Sigmoid colon (tissue), 7 donors: ENCODE data around the gene CTTNBP2NL. TPM values are rescaled to one million over a fixed set of nuclear protein-coding genes. Genes with fewer than 3 reads are reported as not detected.

Source experiments
- DNase-seq: peaks from one replicate; pipeline ENCODE4 v3.0.0-alpha.2; 2019
- H3K27ac ChIP-seq, 4 donors: fragments of 200-600 bp; sonication (generic); one replicate each; pipeline ENCODE4 v1.5.1; 2016 to 2019; ENCODE audit warnings: mild to moderate bottlenecking in 1 of 4
- H3K27me3 ChIP-seq, 3 donors: fragments of 200-600 bp; sonication (generic); one replicate each; pipeline ENCODE4 v1.5.1; 2019; ENCODE audit warnings: mild to moderate bottlenecking in 1 of 3
- H3K36me3 ChIP-seq, 4 donors: fragments of 200-600 bp; sonication (generic); one replicate each; pipeline ENCODE4 v1.5.1; 2016 to 2019
- H3K4me1 ChIP-seq, 4 donors: fragments of 200-600 bp; sonication (generic); one replicate each; pipeline ENCODE4 v1.5.1; 2017 to 2019
- H3K4me3 ChIP-seq, 4 donors: fragments of 200-600 bp; sonication (generic); one replicate each; pipeline ENCODE4 v1.5.1; 2017 to 2019; ENCODE audit warnings: mild to moderate bottlenecking in 2 of 4, moderate library complexity in 1 of 4
- H3K9me3 ChIP-seq, 4 donors: fragments of 200-600 bp in 3 of 4; sonication (generic) in 3 of 4; one replicate each; pipeline versions ENCODE4 v1.5.1 to v1.6.1; 2013 to 2019
- CTCF ChIP-seq, 4 experiments: fragments of 450-650 bp in 3 of 4; fragments of 200-600 bp in 1 of 4; IDR thresholded peaks; one replicate each; pipeline ENCODE4 v1.5.1; 2016 to 2019; ENCODE audit warnings: antibody characterized with exemption in 4 of 4, mild to moderate bottlenecking in 3 of 4, moderate library complexity in 2 of 4
- EP300 ChIP-seq, 4 donors: sonication (generic); formaldehyde crosslinking; IDR thresholded peaks; one replicate each; pipeline ENCODE4 v1.6.1; 2017; ENCODE audit warnings: antibody characterized with exemption in 4 of 4
- POLR2A ChIP-seq, 2 donors: fragments of 450-650 bp; IDR thresholded peaks; one replicate each; pipeline ENCODE4 v1.6.1; 2016; ENCODE audit warnings: antibody characterized with exemption in 2 of 2, mild to moderate bottlenecking in 2 of 2, moderate library complexity in 2 of 2
- POLR2AphosphoS5 ChIP-seq, 4 donors: sonication (generic); formaldehyde crosslinking; IDR thresholded peaks; one replicate each; pipeline ENCODE4 v1.6.1; 2017; ENCODE audit warnings: antibody characterized with exemption in 4 of 4
- WGBS, 2 donors: extraction: QIAGEN DNeasy Blood & Tissue Kit; methylation state at CpG; one replicate each; pipeline ENCODE4 v1.1.7; 2013; 5-methylcytosine and 5-hydroxymethylcytosine counted together
- intact Hi-C: fragments of 100-400 bp; cut with DNase I; formaldehyde crosslinking; loops from one replicate; pipeline ENCODE4 v1.15.1; 2023
- polyA plus RNA-seq, 3 donors: library from polyadenylated mRNA; stranded (reverse); fragments of 200-250 nt; gene quantifications; one replicate each; pipeline ENCODE4 v1.2.3, GENCODE V29; 2013
- total RNA-seq, 4 donors: library from RNA; depleted of rRNA; stranded (reverse); fragments of >200 nt; gene quantifications; one replicate each; pipeline ENCODE4 v1.1.0, GENCODE V29; 2016
- donor health status: healthy with polysubstance abuse.
- donor health status: Bipolar disorder and iron deficiency.
- donor health status: healthy.

CTTNBP2NL gene
- total and polyA plus RNA-seq, 7 donors, result 11.4 to 25.5 (median 16.4) TPM

DNA sequence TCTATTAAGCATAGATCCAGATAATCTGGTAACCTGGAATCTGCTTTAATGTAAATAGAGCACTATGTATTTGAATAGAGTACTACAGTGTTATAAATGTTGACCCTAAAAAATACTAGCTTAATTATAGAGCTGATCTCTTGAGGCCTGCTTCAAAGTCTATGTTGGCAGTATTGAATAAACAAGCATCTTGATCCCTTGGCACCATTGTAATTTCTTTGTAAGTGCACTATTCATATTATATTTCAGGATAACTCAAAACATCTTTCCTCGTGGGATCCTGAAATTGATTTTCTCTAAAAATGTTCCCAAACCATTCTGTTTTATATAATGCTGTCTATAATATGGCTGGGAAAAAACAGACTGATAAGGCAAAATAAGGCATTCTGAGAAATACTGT is 10.8 kb downstream of the CTTNBP2NL start:
- Histone ChIP-seq H3K4me1 (peaks cover 0 to 48% (median 26%) of the 10 kb centered on the region in 4 donors), H3K36me3 (no peaks in the 10 kb centered on the region), H3K27me3 (no peaks in the 10 kb centered on the region), H3K4me3 (no peak overlapping the region), H3K9me3 (no peaks in the 10 kb centered on the region), H3K27ac (no peak overlapping the region)
- TF ChIP-seq POLR2A (IDR thresholded peaks at IDR 0.05) (no peak), POLR2AphosphoS5 (IDR thresholded peaks at IDR 0.05) (no peak), EP300 (IDR thresholded peaks at IDR 0.05) (no peak), CTCF (IDR thresholded peaks at IDR 0.05) (no peak)
- intact Hi-C loops, result no loop called here
- no peak for DNase-seq
- WGBS, 2 donors, result 81 to 89% methylated on average over 1 of the region's 1 CpG

- intact Hi-C loops, result no loop called here
- H3K36me3 ChIP-seq, result peaks cover 0 to 21% (median 5%) of the 10 kb centered on the region in 4 donors
- DNase-seq, result no peak
- TF ChIP-seq POLR2A (IDR thresholded peaks at IDR 0.05), result no peak
- no peak for TF ChIP-seq EP300 (IDR thresholded peaks at IDR 0.05)
- no peak for TF ChIP-seq POLR2AphosphoS5 (IDR thresholded peaks at IDR 0.05)
- no peak for TF ChIP-seq CTCF (IDR thresholded peaks at IDR 0.05)
- H3K4me1 ChIP-seq, result peaks cover 0 to 26% (median 8%) of the 10 kb centered on the region in 4 donors
- WGBS, 2 donors, result 60 to 90% methylated on average over 2 of the region's 2 CpGs
- H3K27ac ChIP-seq, result no peak overlapping the region
- no peaks in the 10 kb centered on the region for H3K27me3 ChIP-seq
- H3K4me3 ChIP-seq, result no peak overlapping the region
- H3K9me3 ChIP-seq, result no peaks in the 10 kb centered on the region
These were observed 13.4 kb downstream of the CTTNBP2NL start for GRCh38 chr1:112409414-112409813.

GRCh38 chr1:112410673-112411072 is 14.7 kb downstream of the CTTNBP2NL start:
- H3K27ac ChIP-seq, result no peak overlapping the region
- H3K27me3 ChIP-seq, result no peaks in the 10 kb centered on the region
- H3K4me1 ChIP-seq, result peaks cover 0 to 19% (median 4%) of the 10 kb centered on the region in 4 donors
- no peak overlapping the region for H3K4me3 ChIP-seq
- H3K36me3 ChIP-seq, result peaks cover 0 to 30% (median 5%) of the 10 kb centered on the region in 4 donors
- intact Hi-C loops, result no loop called here
- WGBS, 2 donors, result 87 to 88% methylated on average over 2 of the region's 2 CpGs
- TF ChIP-seq EP300 (IDR thresholded peaks at IDR 0.05), result no peak
- no peak for TF ChIP-seq CTCF (IDR thresholded peaks at IDR 0.05)
- no peak for TF ChIP-seq POLR2AphosphoS5 (IDR thresholded peaks at IDR 0.05)
- no peak for TF ChIP-seq POLR2A (IDR thresholded peaks at IDR 0.05)
- DNase-seq, result no peak
- H3K9me3 ChIP-seq, result no peaks in the 10 kb centered on the region

GRCh38 chr1:112417271-112417670 is 21.3 kb downstream of the CTTNBP2NL start:
- intact Hi-C loops, result no loop called here
- Histone ChIP-seq H3K27ac (no peak overlapping the region), H3K36me3 (peaks cover 0 to 45% (median 9%) of the 10 kb centered on the region in 4 donors)

More at GRCh38 chr1:112417271-112417670, 21.3 kb downstream of the CTTNBP2NL start:
- TF ChIP-seq POLR2A (IDR thresholded peaks at IDR 0.05) (no peak), EP300 (IDR thresholded peaks at IDR 0.05) (no peak), POLR2AphosphoS5 (IDR thresholded peaks at IDR 0.05) (no peak), CTCF (IDR thresholded peaks at IDR 0.05) (no peak)
- Histone ChIP-seq H3K9me3 (no peaks in the 10 kb centered on the region), H3K27me3 (no peaks in the 10 kb centered on the region), H3K4me3 (no peak overlapping the region), H3K4me1 (peaks cover 0 to 11% (median 0%) of the 10 kb centered on the region in 4 donors)
- DNase-seq, result no peak
